SK-N-SH treated with all-trans-retinoic acid at 6 μM for 48 hours (cell line): ENCODE measurements around the gene AIDA.

ENCODE experiments used
- ATAC-seq: fragments of 200-7000 bp; cut with Tn5 transposase; 3 replicates; pipeline ENCODE4 v1.9.1; 2020; ENCODE audit warnings: mild to moderate bottlenecking, moderate library complexity
- ARNTL ChIP-seq: fragments of 450-650 bp; formaldehyde crosslinking; IDR thresholded peaks from 2 replicates; pipeline ENCODE4 v1.5.0; 2020; ENCODE audit warnings: low read depth, mild to moderate bottlenecking, moderate library complexity, borderline replicate concordance
- CSDC2 ChIP-seq: fragments of 250-450 bp; sonication (Bioruptor Pico); IDR thresholded peaks from 2 replicates; pipeline ENCODE4 v1.5.0; 2020; ENCODE audit warnings: mild to moderate bottlenecking, moderate library complexity
- ESRRG ChIP-seq: fragments of 250-450 bp; sonication (Bioruptor Pico); IDR thresholded peaks from 2 replicates; pipeline ENCODE4 v1.6.1; 2021; ENCODE audit warnings: mild to moderate bottlenecking
- GLIS3 ChIP-seq: fragments of 250-450 bp; sonication (Bioruptor Pico); IDR thresholded peaks from 2 replicates; pipeline ENCODE4 v1.5.0; 2020; ENCODE audit warnings: mild to moderate bottlenecking, moderate library complexity
- ISL1 ChIP-seq: fragments of 250-450 bp; sonication (Bioruptor Pico); IDR thresholded peaks from 2 replicates; pipeline ENCODE4 v2.1.2; 2022; ENCODE audit warnings: mild to moderate bottlenecking, moderate library complexity
- OSR1 ChIP-seq: fragments of 250-450 bp; sonication (Bioruptor Pico); IDR thresholded peaks from 2 replicates; pipeline ENCODE4 v1.8.0; 2022; ENCODE audit warnings: moderate library complexity, mild to moderate bottlenecking, inconsistent platforms
- PATZ1 ChIP-seq: fragments of 250-450 bp; sonication (Bioruptor Pico); IDR thresholded peaks from 2 replicates; pipeline ENCODE4 v1.8.0; 2020; ENCODE audit warnings: mild to moderate bottlenecking, moderate library complexity, borderline replicate concordance
- PPARA ChIP-seq: fragments of 250-450 bp; sonication (Bioruptor Pico); IDR thresholded peaks from 2 replicates; pipeline ENCODE4 v1.5.0; 2020; ENCODE audit warnings: mild to moderate bottlenecking, borderline replicate concordance
- RARB ChIP-seq: fragments of 250-450 bp; sonication (Bioruptor Pico); IDR thresholded peaks from 2 replicates; pipeline ENCODE4 v1.8.0; 2021; ENCODE audit warnings: mild to moderate bottlenecking, moderate library complexity
- SNAI2 ChIP-seq: fragments of 250-450 bp; sonication (Bioruptor Pico); IDR thresholded peaks from 2 replicates; pipeline ENCODE4 v1.5.0; 2020; ENCODE audit warnings: mild to moderate bottlenecking, moderate library complexity
- TCF4 ChIP-seq: fragments of 250-450 bp; sonication (Bioruptor Pico); IDR thresholded peaks from 2 replicates; pipeline ENCODE4 v1.8.0; 2021; ENCODE audit warnings: mild to moderate bottlenecking, moderate library complexity, borderline replicate concordance
- TOX ChIP-seq: fragments of 250-450 bp; sonication (Bioruptor Pico); IDR thresholded peaks from 2 replicates; pipeline ENCODE4 v1.8.0; 2021; ENCODE audit warnings: mild to moderate bottlenecking, moderate library complexity, borderline replicate concordance
- TSHZ2 ChIP-seq: fragments of 250-450 bp; sonication (Bioruptor Pico); IDR thresholded peaks from 2 replicates; pipeline ENCODE4 v1.5.0; 2020; ENCODE audit warnings: mild to moderate bottlenecking, moderate library complexity
- ZC3H10 ChIP-seq: fragments of 250-450 bp; sonication (Bioruptor Pico); IDR thresholded peaks from 2 replicates; pipeline ENCODE4 v1.5.1; 2021; ENCODE audit warnings: mild to moderate bottlenecking, moderate library complexity
- ZFP3 ChIP-seq: fragments of 250-450 bp; sonication (Bioruptor Pico); IDR thresholded peaks from 2 replicates; pipeline ENCODE4 v1.5.0; 2020; ENCODE audit warnings: mild to moderate bottlenecking, moderate library complexity
- ZFP30 ChIP-seq: fragments of 450-650 bp; formaldehyde crosslinking; IDR thresholded peaks from 2 replicates; pipeline ENCODE4 v1.5.0; 2022; ENCODE audit warnings: mild to moderate bottlenecking, moderate library complexity
- ZNF565 ChIP-seq: fragments of 450-650 bp; formaldehyde crosslinking; conservative IDR thresholded peaks from 2 replicates; pipeline ENCODE4 v1.5.0; 2020; ENCODE audit warnings: low read depth, mild to moderate bottlenecking, moderate library complexity
- ZNF70 ChIP-seq: fragments of 450-650 bp; formaldehyde crosslinking; IDR thresholded peaks from 2 replicates; pipeline ENCODE4 v1.5.0; 2020; ENCODE audit warnings: mild to moderate bottlenecking, moderate library complexity
- ZNF8 ChIP-seq: fragments of 450-650 bp; formaldehyde crosslinking; IDR thresholded peaks from 2 replicates; pipeline ENCODE4 v1.5.0; 2020; ENCODE audit warnings: mild to moderate bottlenecking, moderate library complexity
- TF ChIP-seq, protein P1 (sequence below): fragments of 250-450 bp; sonication (Bioruptor Pico); IDR thresholded peaks from 2 replicates; pipeline ENCODE4 v1.8.0; 2021; ENCODE audit warnings: low read depth, mild to moderate bottlenecking, moderate library complexity, borderline replicate concordance
- TF ChIP-seq, protein P2 (sequence below): fragments of 250-450 bp; sonication (Bioruptor Pico); IDR thresholded peaks from 2 replicates; pipeline ENCODE4 v1.5.1; 2021; ENCODE audit warnings: mild to moderate bottlenecking, moderate library complexity
- TF ChIP-seq, protein P3 (sequence below): fragments of 250-450 bp; sonication (Bioruptor Pico); IDR thresholded peaks from 2 replicates; pipeline ENCODE4 v1.5.1; 2020; ENCODE audit warnings: low read depth, mild to moderate bottlenecking, moderate library complexity

AIDA gene

DNA sequence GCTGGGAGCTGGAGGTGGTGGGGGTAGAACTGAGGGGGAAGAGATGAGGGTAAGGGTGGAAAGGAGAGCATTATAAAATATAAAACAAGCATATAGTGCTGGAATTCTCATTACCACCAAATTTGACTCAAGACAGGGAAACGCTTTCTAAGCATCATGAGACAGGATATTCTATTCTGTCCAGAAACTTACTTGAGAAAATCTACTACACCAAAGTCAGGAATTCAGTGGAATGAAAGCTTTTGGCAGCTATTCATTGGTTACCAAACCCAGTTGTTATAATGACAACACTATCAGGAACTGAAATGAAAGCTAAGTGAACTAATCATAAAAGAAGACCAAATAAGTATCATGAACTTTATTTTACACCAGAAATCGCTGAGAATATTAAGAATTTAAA is 14.5 kb downstream of the AIDA start:
- TF ChIP-seq ZFP30 (no peak), ARNTL (no peak), ESRRG (CRISPR knock-in tag) (no peak), RARB (CRISPR knock-in tag) (no peak), PATZ1 (no peak), TOX (no peak), PPARA (CRISPR knock-in tag) (no peak), ZNF70 (no peak), ZC3H10 (no peak), ZNF8 (CRISPR knock-in tag) (no peak), SNAI2 (CRISPR knock-in tag) (no peak), OSR1 (no peak)
- TF ChIP-seq, protein P1, sequence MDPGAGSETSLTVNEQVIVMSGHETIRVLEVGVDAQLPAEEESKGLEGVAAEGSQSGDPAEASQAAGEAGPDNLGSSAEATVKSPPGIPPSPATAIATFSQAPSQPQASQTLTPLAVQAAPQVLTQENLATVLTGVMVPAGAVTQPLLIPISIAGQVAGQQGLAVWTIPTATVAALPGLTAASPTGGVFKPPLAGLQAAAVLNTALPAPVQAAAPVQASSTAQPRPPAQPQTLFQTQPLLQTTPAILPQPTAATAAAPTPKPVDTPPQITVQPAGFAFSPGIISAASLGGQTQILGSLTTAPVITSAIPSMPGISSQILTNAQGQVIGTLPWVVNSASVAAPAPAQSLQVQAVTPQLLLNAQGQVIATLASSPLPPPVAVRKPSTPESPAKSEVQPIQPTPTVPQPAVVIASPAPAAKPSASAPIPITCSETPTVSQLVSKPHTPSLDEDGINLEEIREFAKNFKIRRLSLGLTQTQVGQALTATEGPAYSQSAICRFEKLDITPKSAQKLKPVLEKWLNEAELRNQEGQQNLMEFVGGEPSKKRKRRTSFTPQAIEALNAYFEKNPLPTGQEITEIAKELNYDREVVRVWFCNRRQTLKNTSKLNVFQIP (CRISPR knock-in tag) = no peak
- TF ChIP-seq, protein P2, sequence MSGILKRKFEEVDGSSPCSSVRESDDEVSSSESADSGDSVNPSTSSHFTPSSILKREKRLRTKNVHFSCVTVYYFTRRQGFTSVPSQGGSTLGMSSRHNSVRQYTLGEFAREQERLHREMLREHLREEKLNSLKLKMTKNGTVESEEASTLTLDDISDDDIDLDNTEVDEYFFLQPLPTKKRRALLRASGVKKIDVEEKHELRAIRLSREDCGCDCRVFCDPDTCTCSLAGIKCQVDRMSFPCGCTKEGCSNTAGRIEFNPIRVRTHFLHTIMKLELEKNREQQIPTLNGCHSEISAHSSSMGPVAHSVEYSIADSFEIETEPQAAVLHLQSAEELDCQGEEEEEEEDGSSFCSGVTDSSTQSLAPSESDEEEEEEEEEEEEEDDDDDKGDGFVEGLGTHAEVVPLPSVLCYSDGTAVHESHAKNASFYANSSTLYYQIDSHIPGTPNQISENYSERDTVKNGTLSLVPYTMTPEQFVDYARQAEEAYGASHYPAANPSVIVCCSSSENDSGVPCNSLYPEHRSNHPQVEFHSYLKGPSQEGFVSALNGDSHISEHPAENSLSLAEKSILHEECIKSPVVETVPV (CRISPR knock-in tag) = no peak
- ATAC-seq = no peak

GRCh38 chr1:222697203-222697602 is 15.1 kb downstream of the AIDA start:
- ATAC-seq = no peak
- TF ChIP-seq TSHZ2 (no peak), ZNF565 (CRISPR knock-in tag) (no peak), ZNF70 (no peak), ZC3H10 (no peak), ZFP3 (CRISPR knock-in tag) (no peak), PPARA (CRISPR knock-in tag) (no peak), ISL1 (CRISPR knock-in tag) (no peak), CSDC2 (no peak), ESRRG (CRISPR knock-in tag) (no peak)
- TF ChIP-seq, protein P2 (CRISPR knock-in tag) = no peak
- TF ChIP-seq, protein P3, sequence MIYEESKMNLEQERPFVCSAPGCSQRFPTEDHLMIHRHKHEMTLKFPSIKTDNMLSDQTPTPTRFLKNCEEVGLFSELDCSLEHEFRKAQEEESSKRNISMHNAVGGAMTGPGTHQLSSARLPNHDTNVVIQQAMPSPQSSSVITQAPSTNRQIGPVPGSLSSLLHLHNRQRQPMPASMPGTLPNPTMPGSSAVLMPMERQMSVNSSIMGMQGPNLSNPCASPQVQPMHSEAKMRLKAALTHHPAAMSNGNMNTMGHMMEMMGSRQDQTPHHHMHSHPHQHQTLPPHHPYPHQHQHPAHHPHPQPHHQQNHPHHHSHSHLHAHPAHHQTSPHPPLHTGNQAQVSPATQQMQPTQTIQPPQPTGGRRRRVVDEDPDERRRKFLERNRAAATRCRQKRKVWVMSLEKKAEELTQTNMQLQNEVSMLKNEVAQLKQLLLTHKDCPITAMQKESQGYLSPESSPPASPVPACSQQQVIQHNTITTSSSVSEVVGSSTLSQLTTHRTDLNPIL (CRISPR knock-in tag) = no peak

DNA sequence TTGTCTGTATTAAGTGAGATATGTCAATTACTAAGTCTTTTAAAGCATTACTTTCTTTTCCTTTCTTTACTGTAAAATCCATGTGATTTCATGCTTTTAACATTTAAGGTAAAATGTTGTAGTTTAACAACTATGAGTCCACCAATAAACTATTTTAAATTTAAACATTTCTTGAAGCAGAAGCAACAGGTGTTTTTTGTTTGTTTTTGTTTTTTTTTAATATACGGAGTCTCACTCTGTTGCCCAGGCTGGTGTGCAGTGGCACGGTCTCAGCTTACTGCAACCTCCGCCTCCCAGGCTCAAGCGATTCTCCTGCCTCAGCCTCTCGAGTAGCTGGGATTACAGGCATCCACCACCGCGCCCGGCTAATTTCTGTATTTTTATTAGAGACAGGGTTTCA is 15.6 kb downstream of the AIDA start:
- no peak for ATAC-seq
- TF ChIP-seq ZFP3 (CRISPR knock-in tag) (no peak), ZNF70 (no peak), ARNTL (no peak), SNAI2 (CRISPR knock-in tag) (no peak), RARB (CRISPR knock-in tag) (no peak), ZNF565 (CRISPR knock-in tag) (no peak), TOX (no peak), CSDC2 (no peak), TCF4 (no peak), ZC3H10 (no peak), ZNF8 (CRISPR knock-in tag) (no peak), GLIS3 (no peak), ESRRG (CRISPR knock-in tag) (no peak), ISL1 (CRISPR knock-in tag) (no peak)
- TF ChIP-seq, protein P2 (CRISPR knock-in tag) = no peak
- TF ChIP-seq, protein P1 (CRISPR knock-in tag) = no peak
